Adrenal gland (tissue), 5 donors: ENCODE results near the gene STT3B.

ENCODE experiments used
- CTCF ChIP-seq, 6 experiments: fragments of 450-650 bp in 4 of 6; fragments of 200-600 bp in 2 of 6; sonication (generic) in 1 of 6; IDR thresholded peaks; 1 replicate in 5 of 6; 2 replicates in 1 of 6; pipeline versions ENCODE4 v1.5.1 to v1.8.0; 2016 to 2021; ENCODE audit warnings: antibody characterized with exemption in 6 of 6, mild to moderate bottlenecking in 2 of 6, moderate library complexity in 1 of 6
- POLR2A ChIP-seq, 2 donors: fragments of 450-650 bp; IDR thresholded peaks; one replicate each; pipeline ENCODE4 v1.6.1; 2017; ENCODE audit warnings: antibody characterized with exemption in 2 of 2, mild to moderate bottlenecking in 2 of 2, moderate library complexity in 1 of 2
- donor health status: DM: no; HTN: no; CAD: no.

- TF ChIP-seq CTCF (IDR thresholded peaks at IDR 0.05) (no peak), POLR2A (IDR thresholded peaks at IDR 0.05) (no peak)
These were observed 6.1 kb downstream of the STT3B start for GRCh38 chr3:31538801-31539200.
